Brain microvascular endothelial cell (primary cell): Measurements from ENCODE around the gene RBM26.

ENCODE experiments used
- DNase-seq: peaks from one replicate; pipeline ENCODE4 v3.0.0-alpha.2; 2020
- H3K27ac ChIP-seq: fragments of 250-450 bp; sonication (Bioruptor Pico); 2 replicates; pipeline ENCODE4 v1.5.1; 2020; ENCODE audit warnings: mild to moderate bottlenecking, moderate library complexity
- H3K27me3 ChIP-seq: fragments of 250-450 bp; sonication (Bioruptor Pico); replicated peaks from 2 replicates; pipeline ENCODE4 v1.5.1; 2020; ENCODE audit warnings: mild to moderate bottlenecking
- H3K36me3 ChIP-seq: fragments of 250-450 bp; sonication (Bioruptor Pico); replicated peaks from 2 replicates; pipeline ENCODE4 v1.5.1; 2020; ENCODE audit warnings: mild to moderate bottlenecking
- H3K4me3 ChIP-seq: 2 replicates; pipeline ENCODE4 v1.5.1; 2011; ENCODE audit warnings: low read depth, mild to moderate bottlenecking, control low read depth, low read length, moderate library complexity
- CTCF ChIP-seq: IDR thresholded peaks from 2 replicates; pipeline ENCODE4 v1.5.1; 2011; ENCODE audit warnings: low read depth, mild to moderate bottlenecking, moderate library complexity, low read length, control low read depth, inconsistent platforms; ENCODE audit errors: missing control alignments
- in situ Hi-C: cut with HindIII; loops from 2 replicates; pipeline ENCODE4 v1.10.0; 2017; ENCODE audit warnings: low sequenced_read_pairs, low pct_ligation_motif_present

The RBM26 gene

GRCh38 chr13:79385694-79386093 is 20.4 kb downstream of the RBM26 start:
- in situ Hi-C loops, result no loop called here
- H3K27ac ChIP-seq, result no peak overlapping the region
- H3K27me3 ChIP-seq, result no peaks in the 10 kb centered on the region
- H3K36me3 ChIP-seq, result no peaks in the 10 kb centered on the region
- TF ChIP-seq CTCF, result no peak
- no peak overlapping the region for H3K4me3 ChIP-seq
- DNase-seq, result no peak

- in situ Hi-C loops, result no loop called here
- TF ChIP-seq CTCF, result no peak
These were observed 21.9 kb downstream of the RBM26 start for GRCh38 chr13:79384022-79384610.

GRCh38 chr13:79382545-79383275 is 23.3 kb downstream of the RBM26 start:
- H3K27me3 ChIP-seq, result no peaks in the 10 kb centered on the region
- H3K36me3 ChIP-seq, result no peaks in the 10 kb centered on the region
- no peak overlapping the region for H3K27ac ChIP-seq
- in situ Hi-C loops, result no loop called here
- no peak for DNase-seq
- no peak overlapping the region for H3K4me3 ChIP-seq
- TF ChIP-seq CTCF, result no peak

More at GRCh38 chr13:79384022-79384610, 21.9 kb downstream of the RBM26 start:
- no peak for DNase-seq
- Histone ChIP-seq H3K27ac (no peak overlapping the region), H3K27me3 (no peaks in the 10 kb centered on the region), H3K36me3 (no peaks in the 10 kb centered on the region), H3K4me3 (no peak overlapping the region)

- H3K27ac ChIP-seq, result no peak overlapping the region
- DNase-seq, result no peak
- no peak overlapping the region for H3K4me3 ChIP-seq
- H3K36me3 ChIP-seq, result peaks cover 14% of the 10 kb centered on the region
- in situ Hi-C loops, result no loop called here
- H3K27me3 ChIP-seq, result no peaks in the 10 kb centered on the region
- no peak for TF ChIP-seq CTCF
These were observed 25.1 kb downstream of the RBM26 start for GRCh38 chr13:79380997-79381396.

- DNase-seq, result no peak
- H3K27ac ChIP-seq, result no peak overlapping the region
- in situ Hi-C loops, result no loop called here
- no peak for TF ChIP-seq CTCF
- peaks cover 15% of the 10 kb centered on the region for H3K36me3 ChIP-seq
- H3K27me3 ChIP-seq, result no peaks in the 10 kb centered on the region
- no peak overlapping the region for H3K4me3 ChIP-seq
These were observed 26.8 kb downstream of the RBM26 start for GRCh38 chr13:79379274-79379673.
